ENCODE measurements around the gene SLF1. TPM values are rescaled to one million over a fixed set of nuclear protein-coding genes. Genes with fewer than 3 reads are reported as not detected.

SLF1 gene
- total and polyA plus RNA-seq, 2 of the 8 experiments (the other 6 are each of a cell fraction or from before 2014, with no cell fraction given) = 4.8 to 15.7 TPM

GRCh38 chr5:94707359-94707758 lies 88.9 kb downstream of the SLF1 start:
- 79% methylated on average over 2 of the region's 2 CpGs; no CpG with 5 or more reads in 1 of the 2 experiments for WGBS, 2 experiments (ENCODE audit: extremely low coverage in 1 of 2, insufficient coverage in 1 of 2, insufficient read length in 1 of 2, insufficient replicate concordance in 2 of 2, low coverage in 1 of 2, low lambda C conversion rate in 2 of 2, missing lambda C conversion rate in 1 of 2)
- no peak overlapping the region for H2BK20ac ChIP-seq (ENCODE audit: low read length)
- H3K36me3 ChIP-seq (ENCODE audit: control insufficient read depth in 2 of 4, insufficient read depth in 4 of 4, low read length in 3 of 4) = peaks cover 0 to 6% (median under 1%) of the 10 kb centered on the region in 4 experiments; a peak in 2 of 8 replicates
- no peak overlapping the region for H2BK120ac ChIP-seq (replicated peaks; ENCODE audit: low read depth, low read length)
- H3K23ac ChIP-seq (ENCODE audit: insufficient read length) = no peak overlapping the region
- H3K56ac ChIP-seq (replicated peaks; ENCODE audit: insufficient read length, low read depth, low read length) = no peak overlapping the region
- no peak overlapping the region for H3K4me3 ChIP-seq (ENCODE audit: extremely low read depth in 1 of 4, insufficient read depth in 2 of 4, low read depth in 3 of 4, low read length in 4 of 4)
- FAIRE-seq = no peak
- H2BK12ac ChIP-seq (ENCODE audit: low read depth, low read length) = no peak overlapping the region
- no peak overlapping the region for H4K91ac ChIP-seq (replicated peaks; ENCODE audit: insufficient read length, low read length)
- DNase-seq (ENCODE audit: low read depth in 1 of 2, low spot score in 2 of 2) = no peak
- no peak overlapping the region for H3K18ac ChIP-seq (ENCODE audit: extremely low read depth, low read length)
- H2BK5ac ChIP-seq (ENCODE audit: low read depth, low read length) = no peak overlapping the region
- H3K9me3 ChIP-seq (ENCODE audit: insufficient read depth in 2 of 2, low read depth in 1 of 2, low read length in 1 of 2) = 0 out of 4 replicates have a peak, but pooled peaks cover 0 to 2% of the 10 kb centered on the region in 2 experiments
- CTCF ChIA-PET (ENCODE audit: partially characterized antibody) = interaction anchor here (0.5 to 2.4 kb wide), 4 partner anchors 9 to 124 kb away, joined by 3 to 6 read pairs (median 4); no protein-coding TSS in a partner anchor
- H2BK15ac ChIP-seq (ENCODE audit: low read length) = no peak overlapping the region
- H2AK5ac ChIP-seq (ENCODE audit: low read depth, low read length) = no peak overlapping the region
- no peak overlapping the region for H3K4ac ChIP-seq (replicated peaks; ENCODE audit: insufficient read length, low read depth, low read length)
- H3K4me2 ChIP-seq (ENCODE audit: insufficient read depth in 1 of 2, low read depth in 2 of 2, low read length in 2 of 2) = no peak overlapping the region
- H2AFZ ChIP-seq (ENCODE audit: low read length) = no peak overlapping the region
- POLR2A ChIA-PET (ENCODE audit: partially characterized antibody) = interaction anchor here (0.8 kb wide), 1 partner anchor 9 kb away, joined by 3 read pairs; no protein-coding TSS in a partner anchor
- H4K20me1 ChIP-seq (replicated peaks in 1 of 2; ENCODE audit: control insufficient read depth in 1 of 2, insufficient read depth in 2 of 2, low read length in 2 of 2) = no peaks in the 10 kb centered on the region
- H3K4me1 ChIP-seq (replicated peaks in 1 of 4; ENCODE audit: control insufficient read depth in 3 of 4, insufficient read depth in 4 of 4, low read length in 3 of 4) = peaks cover 0 to 3% (median 0%) of the 10 kb centered on the region in 4 experiments; a peak in 2 of 7 replicates
- no peak overlapping the region for H3K14ac ChIP-seq (ENCODE audit: insufficient read length)
- H3K27ac ChIP-seq (ENCODE audit: low read depth, low read length) = no peak overlapping the region
- TF ChIP-seq TCF12 (IDR thresholded peaks at IDR 0.05; ENCODE audit: low read depth, low read length) (0 out of 2 replicates have a peak, but pooled peaks have one; percentile 32), SUZ12 (IDR thresholded peaks at IDR 0.05; ENCODE audit: low read length) (no peak), GABPA (IDR thresholded peaks at IDR 0.05; ENCODE audit: borderline replicate concordance, insufficient read depth, low read length) (no peak), TAF7 (optimal IDR thresholded peaks at IDR 0.05; ENCODE audit: borderline replicate concordance, low read depth, low read length) (no peak)
- H3K79me1 ChIP-seq (ENCODE audit: low read depth, low read length) = no peaks in the 10 kb centered on the region
- H3K23me2 ChIP-seq (ENCODE audit: low read depth, low read length) = no peaks in the 10 kb centered on the region
- H3K27me3 ChIP-seq (replicated peaks in 1 of 4; ENCODE audit: control insufficient read depth in 3 of 4, extremely low read depth in 1 of 4, insufficient read depth in 3 of 4, low read length in 3 of 4) = no peaks in the 10 kb centered on the region
- H3K9ac ChIP-seq (replicated peaks in 1 of 4; ENCODE audit: extremely low read depth in 1 of 4, low read depth in 3 of 4, low read length in 3 of 4) = no peak overlapping the region
- no peak overlapping the region for H4K8ac ChIP-seq (ENCODE audit: extremely low read depth, insufficient read depth, low read length)
- H3K79me2 ChIP-seq (ENCODE audit: control insufficient read depth in 1 of 2, insufficient read depth in 2 of 2, low read length in 2 of 2) = no peaks in the 10 kb centered on the region
- no peak overlapping the region for H4K5ac ChIP-seq (ENCODE audit: insufficient read length, low read depth, low read length)
